K562 (cell line): Measurements from ENCODE around the gene PPIL6. TPM values are rescaled to one million over a fixed set of nuclear protein-coding genes. Genes with fewer than 3 reads are reported as not detected.

Experiments used
- CHD4 ChIP-seq: fragments of 200-600 bp; sonication (generic); IDR thresholded peaks from 3 replicates; pipeline ENCODE4 v1.6.1; 2012; ENCODE audit warnings: low read depth, mild to moderate bottlenecking, mixed read lengths, low read length, inconsistent platforms; ENCODE audit not compliant: insufficient read depth, insufficient replicate concordance, poor library complexity, severe bottlenecking
- CTBP1 ChIP-seq: fragments of 450-650 bp; IDR thresholded peaks from 2 replicates; pipeline ENCODE4 v1.6.1; 2016; ENCODE audit warnings: borderline replicate concordance
- EP300 ChIP-seq: IDR thresholded peaks from 2 replicates; pipeline ENCODE4 v1.6.1; 2012; ENCODE audit warnings: low read length, improper control_type of control experiment
- HDAC3 ChIP-seq: fragments of 450-650 bp; IDR thresholded peaks from 2 replicates; pipeline ENCODE4 v1.6.1; 2018; ENCODE audit warnings: borderline replicate concordance, mild to moderate bottlenecking, moderate library complexity; ENCODE audit not compliant: partially characterized antibody
- MNT ChIP-seq, 2 experiments: fragments of 450-650 bp; conservative IDR thresholded peaks; 2 replicates each; pipeline ENCODE4 v1.6.1; 2017; ENCODE audit warnings: mild to moderate bottlenecking in 2 of 2, moderate library complexity in 2 of 2
- NBN ChIP-seq: fragments of 450-650 bp; IDR thresholded peaks from 2 replicates; pipeline ENCODE4 v1.6.1; 2016; ENCODE audit warnings: low read depth, mild to moderate bottlenecking
- NFE2 ChIP-seq: IDR thresholded peaks from 2 replicates; pipeline ENCODE4 v1.6.1; 2014; ENCODE audit warnings: antibody characterized with exemption, low read depth
- RAD21 ChIP-seq, 2 experiments: fragments of 250-450 bp in 1 of 2; fragments of 450-650 bp in 1 of 2; sonication (Bioruptor Pico) in 1 of 2; formaldehyde crosslinking in 1 of 2; IDR thresholded peaks in 1 of 2; conservative IDR thresholded peaks in 1 of 2; 2 replicates each; pipeline versions ENCODE4 v1.4.0 to v1.8.0; 2020 to 2022; ENCODE audit warnings: mild to moderate bottlenecking in 2 of 2, moderate library complexity in 1 of 2
- RBM15 ChIP-seq: fragments of 200-400 bp; formaldehyde crosslinking; IDR thresholded peaks from 2 replicates; pipeline ENCODE4 v1.6.1; 2018; ENCODE audit warnings: mild to moderate bottlenecking, low read length, moderate library complexity; ENCODE audit not compliant: insufficient read depth
- SMAD4 ChIP-seq: fragments of 250-450 bp; sonication (Bioruptor Pico); conservative IDR thresholded peaks from 2 replicates; pipeline ENCODE4 v1.8.0; 2021; ENCODE audit warnings: inconsistent platforms, mild to moderate bottlenecking, moderate library complexity
- ZMIZ1 ChIP-seq, 2 experiments: fragments of 150-350 bp in 1 of 2; IDR thresholded peaks; 2 replicates each; pipeline ENCODE4 v1.6.1; 2012 to 2016; ENCODE audit warnings: low read depth in 2 of 2, low read length in 2 of 2, mild to moderate bottlenecking in 1 of 2, moderate library complexity in 1 of 2
- ZNF766 ChIP-seq: fragments of 200-800 bp; sonication (Bioruptor generic); conservative IDR thresholded peaks from 2 replicates; pipeline ENCODE4 v1.6.1; 2016; ENCODE audit warnings: missing genetic modification characterization, missing compliant biosample characterization
- polyA plus RNA-seq, 8 experiments: library from polyadenylated mRNA; depleted of rRNA in 4 of 8; stranded (reverse) in 5 of 8; unstranded in 3 of 8; fragments of >200 nt; fragmentation: Nextera tagmentation in 2 of 8; fragmentation: Illumina TruSeq in 1 of 8; extraction: Ambion mirVana in 2 of 8; extraction: Trizol in 1 of 8; gene quantifications; 2 replicates each; pipeline versions ENCODE4 v1.2.1 to v1.2.3, GENCODE V29; 2011 to 2014; ENCODE audit warnings: inconsistent platforms in 1 of 8, missing spikeins in 1 of 8
- total RNA-seq, 7 experiments: library from RNA; depleted of rRNA in 6 of 7; stranded (reverse); fragments of >200 nt in 6 of 7; fragmentation: Illumina TruSeq in 2 of 7; extraction: Trizol in 2 of 7; gene quantifications; 2 replicates each; pipeline versions ENCODE4 v1.2.1 to v1.2.3, GENCODE V29; 2011 to 2021; ENCODE audit warnings: low replicate concordance in 1 of 7

Gene PPIL6
- total and polyA plus RNA-seq, 9 of the 15 experiments (the other 6 are each of a cell fraction or from before 2014, with no cell fraction given): 0.03 to 0.98 (median 0.41) TPM; not detected in 1

- TF ChIP-seq ZMIZ1 (IDR thresholded peaks at IDR 0.05; ENCODE audit: low read depth in 2 of 2, low read length in 2 of 2) (peak in 1 of 2 experiments; percentile 75; a peak in 2 of 4 replicates), CTBP1 (peak; percentile 46; the same call in 1 of the 2 replicates), RBM15 (no peak), NBN (peak; percentile 67; the same call in 1 of the 2 replicates), ZNF766 (CRISPR knock-in tag) (peak; percentile 88), HDAC3 (no peak), NFE2 (peak; percentile 95), SMAD4 (0 out of 2 replicates have a peak, but pooled peaks have one; percentile 16), CHD4 (no peak), MNT (conservative IDR thresholded peaks at IDR 0.05) (peak in 1 of 2 experiments; percentile 52; a peak in 1 of 4 replicates), EP300 (peak; percentile 81), RAD21 (CRISPR knock-in tag; conservative IDR thresholded peaks at IDR 0.05 in 1 of 2, IDR thresholded peaks at IDR 0.05 in 1 of 2) (peak in 1 of 2 experiments; percentile 23; a peak in 2 of 4 replicates)
Observed at GRCh38 chr6:109349419-109349987, 90.9 kb downstream of the PPIL6 start (continued).
